Right renal cortex interstitium (tissue), 3 donors: ENCODE data around the gene SIPA1L3. TPM values are rescaled to one million over a fixed set of nuclear protein-coding genes. Genes with fewer than 3 reads are reported as not detected.
A peak's percentile ranks its signal among the peaks of the same experiment; 100 is the strongest.
"Not testable (repeated sequence)": the region's sequence is repeated elsewhere in the genome, so short reads cannot be mapped to it uniquely, and the experiment has no call there.

Experiments
- DNase-seq, 3 donors: peaks; one replicate each; pipeline ENCODE4 v3.0.0-alpha.2; 2013; ENCODE audit warnings: low read depth in 3 of 3, low spot score in 2 of 3
- polyA plus RNA-seq, 3 donors: library from polyadenylated mRNA; unstranded; fragments of 120-200 nt; gene quantifications; one replicate each; pipeline ENCODE4 v1.2.1, GENCODE V29; 2013; ENCODE audit not compliant: insufficient read length in 3 of 3

Gene SIPA1L3
- polyA plus RNA-seq, 3 donors: 25.4 to 28.2 (median 25.7) TPM

DNA sequence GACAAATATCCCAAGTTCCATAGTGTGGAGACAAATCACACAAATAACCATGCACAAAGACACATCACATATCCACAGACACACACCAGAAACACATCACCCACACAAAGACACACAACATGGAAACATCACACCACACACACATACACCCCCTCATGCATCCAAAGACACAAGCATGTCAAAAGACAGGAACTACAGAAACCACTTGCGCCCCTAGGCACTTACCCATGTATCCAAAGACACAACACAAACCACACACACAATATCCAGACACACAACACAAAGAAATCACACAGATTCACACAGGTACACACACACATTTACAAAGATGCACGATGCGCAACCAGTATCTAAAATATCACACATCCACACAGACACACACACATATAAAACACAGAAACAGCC is 316.1 kb downstream of the SIPA1L3 start:
- DNase-seq: no peak

DNA sequence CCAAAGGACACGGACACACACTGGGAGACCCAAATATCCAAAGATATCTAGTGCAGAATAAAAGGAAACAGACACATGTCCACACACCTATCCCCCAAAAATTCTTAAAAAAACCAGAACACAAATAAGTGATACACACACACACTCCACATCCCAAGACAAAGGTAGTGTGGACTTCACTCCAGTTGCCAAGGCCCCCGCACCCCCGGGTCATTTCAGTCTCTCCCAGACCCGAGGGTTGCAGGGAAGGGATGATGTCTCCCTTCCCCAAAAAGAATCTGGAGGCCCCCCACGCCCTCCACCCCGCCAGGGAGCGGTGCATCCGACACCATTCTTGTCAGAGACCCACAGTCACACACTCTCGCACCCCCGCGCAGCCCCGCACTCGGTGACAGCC is 316.6 kb downstream of the SIPA1L3 start:
- DNase-seq: no peak

- no peak for DNase-seq
These were observed 317.2 kb downstream of the SIPA1L3 start, which contains the start of gene DPF1 for GRCh38 chr19:38224014-38224862. Gene DPF1 (minus strand): TSS chr19:38224222. CDS start chr19:38224142, 80 bp downstream.

DNA sequence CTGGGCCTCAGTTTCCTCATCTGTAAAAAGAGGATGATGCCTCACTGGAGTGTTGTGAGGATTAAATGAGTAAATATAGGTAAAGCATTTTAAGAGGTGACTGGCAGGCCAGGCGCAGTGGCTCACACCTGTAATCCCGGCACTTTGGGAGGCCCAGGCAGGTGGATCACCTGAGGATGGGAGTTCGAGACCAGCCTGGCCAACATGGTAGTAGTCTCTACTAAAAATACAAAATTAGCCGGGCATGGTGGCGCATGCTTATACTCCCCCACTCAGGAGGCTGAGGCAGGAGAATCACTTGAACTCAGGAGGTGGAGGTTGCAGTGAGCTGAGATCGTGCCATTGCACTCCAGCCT is 317.8 kb downstream of the SIPA1L3 start:
- DNase-seq: not testable (repeated sequence)

- no peak for DNase-seq
These were observed 320.4 kb downstream of the SIPA1L3 start for GRCh38 chr19:38227287-38228004.

GRCh38 chr19:38228005-38228377 is 321.0 kb downstream of the SIPA1L3 start:
- DNase-seq: no peak

GRCh38 chr19:38228491-38229439 is 321.8 kb downstream of the SIPA1L3 start:
- DNase-seq: no peak

DNA sequence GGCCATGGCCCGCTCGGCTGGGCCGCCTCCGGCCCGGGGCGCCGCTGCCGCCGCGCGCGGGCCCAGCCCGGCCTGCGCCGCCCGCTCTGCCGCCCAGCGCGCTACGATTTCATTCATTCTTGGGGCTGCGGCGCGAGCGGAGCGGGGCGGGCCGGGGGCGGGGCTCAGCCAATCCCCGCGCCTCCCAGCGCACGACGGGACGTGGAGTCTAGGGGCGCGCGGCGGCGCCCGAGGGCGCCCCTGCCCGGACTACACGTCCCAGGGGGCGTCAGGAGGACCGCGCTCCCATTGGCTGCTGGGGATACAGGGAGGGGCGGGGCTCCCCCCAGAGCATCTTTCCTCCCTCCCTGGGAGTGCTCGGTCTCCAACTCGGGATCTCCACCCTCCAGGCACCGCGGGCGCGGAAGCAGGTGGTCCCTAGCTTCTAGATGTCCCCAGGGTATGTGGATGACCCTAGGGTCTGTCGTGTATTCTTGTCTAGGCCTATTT is 322.6 kb downstream of the SIPA1L3 start:
- peak in 1 of 3 donors; percentile 61 for DNase-seq

DNA sequence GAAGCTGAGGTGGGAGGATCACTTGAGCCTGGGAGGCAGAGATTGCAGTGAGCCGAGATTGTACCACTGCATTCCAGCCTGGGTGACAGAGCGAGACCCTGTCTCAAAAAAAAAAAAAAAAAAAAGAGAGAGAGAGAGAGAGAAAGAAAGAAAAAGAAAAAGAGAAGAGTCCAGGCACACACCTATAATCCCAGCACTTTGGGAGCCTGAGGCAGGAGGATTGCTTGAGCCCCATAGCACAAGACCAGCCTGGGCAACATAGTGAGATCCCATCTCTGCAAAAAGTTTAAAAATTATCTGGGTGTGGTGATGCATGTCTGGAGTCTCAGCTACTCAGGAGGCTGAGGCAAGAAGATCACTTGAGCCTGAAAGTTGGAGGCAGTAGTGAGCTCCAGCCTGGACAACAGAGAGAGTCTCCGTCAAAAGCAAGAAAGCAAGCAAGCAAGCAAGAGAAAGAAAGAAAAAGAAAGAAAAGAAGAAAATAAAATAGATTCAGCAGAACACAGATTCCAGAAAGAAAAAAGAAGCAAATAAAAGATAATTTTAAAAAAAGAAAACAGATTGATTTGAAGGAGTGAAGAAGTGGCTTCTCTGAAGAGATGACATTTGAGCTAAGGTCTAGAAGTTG is 323.6 kb downstream of the SIPA1L3 start:
- DNase-seq: not testable (repeated sequence)

DNA sequence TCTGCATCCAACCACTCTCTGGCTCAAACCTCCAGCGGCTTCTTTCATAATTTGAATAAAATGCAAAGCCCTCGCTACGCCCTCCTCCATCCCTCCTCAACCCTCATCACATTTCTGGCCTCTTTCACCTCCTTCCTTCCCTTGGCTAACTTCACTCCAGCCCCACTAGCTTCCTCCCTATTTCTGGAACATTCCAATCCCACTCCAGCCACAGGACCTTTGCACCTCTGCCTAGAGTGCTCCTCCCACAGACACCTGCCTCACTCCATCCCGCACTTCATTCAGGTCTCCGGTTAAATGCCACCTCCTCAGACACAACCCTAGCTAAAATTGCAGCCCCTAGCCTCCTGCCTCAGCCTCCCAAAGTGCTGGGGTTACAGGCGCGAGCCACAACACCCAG is 324.9 kb downstream of the SIPA1L3 start:
- DNase-seq: no peak

- no peak for DNase-seq
These were observed 326.8 kb downstream of the SIPA1L3 start for GRCh38 chr19:38233740-38234251.

DNA sequence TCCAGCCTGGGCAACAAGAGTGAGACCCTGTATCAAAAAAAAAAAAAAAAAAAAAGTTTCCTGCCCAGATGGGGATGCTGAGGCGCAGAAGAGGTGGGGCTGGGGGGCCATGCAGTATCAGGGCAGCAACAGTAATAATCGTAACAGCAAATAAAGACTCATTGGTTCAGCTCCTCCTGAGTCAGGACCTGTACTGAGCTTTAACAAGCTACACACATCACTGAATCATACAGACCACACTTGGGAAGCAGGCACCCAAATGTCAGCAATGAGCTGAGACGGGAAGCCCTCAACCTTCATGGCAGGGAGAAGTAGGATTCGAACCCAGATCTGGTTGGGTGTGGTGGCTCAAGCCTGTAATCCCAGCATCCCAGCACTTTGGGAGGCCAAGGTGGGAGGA is 327.6 kb downstream of the SIPA1L3 start:
- no peak for DNase-seq

- no peak for DNase-seq
These were observed 332.8 kb downstream of the SIPA1L3 start for GRCh38 chr19:38239816-38240215.

- DNase-seq: no peak
These were observed 336.3 kb downstream of the SIPA1L3 start for GRCh38 chr19:38243279-38243673.

GRCh38 chr19:38245826-38246498 is 339.0 kb downstream of the SIPA1L3 start:
- no peak for DNase-seq

DNA sequence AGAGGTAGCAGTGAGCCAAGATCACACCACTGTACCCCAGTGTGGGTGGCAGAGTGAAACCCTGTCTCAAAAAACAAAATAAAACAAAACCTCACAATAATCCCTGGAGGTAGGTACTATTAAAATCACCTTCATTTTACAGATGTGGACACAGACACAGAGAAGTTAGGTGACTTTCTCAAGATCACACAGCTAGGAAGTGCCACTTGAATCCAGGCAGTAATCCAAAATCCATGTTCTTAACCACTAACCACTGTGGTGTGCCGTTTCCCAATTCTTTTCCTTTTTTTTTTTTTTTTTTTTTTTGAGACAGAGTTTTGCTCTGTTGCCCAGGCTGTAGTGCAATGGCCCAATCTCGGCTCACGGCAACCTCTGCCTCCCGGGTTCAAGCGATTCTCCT is 340.1 kb downstream of the SIPA1L3 start:
- no peak for DNase-seq

DNA sequence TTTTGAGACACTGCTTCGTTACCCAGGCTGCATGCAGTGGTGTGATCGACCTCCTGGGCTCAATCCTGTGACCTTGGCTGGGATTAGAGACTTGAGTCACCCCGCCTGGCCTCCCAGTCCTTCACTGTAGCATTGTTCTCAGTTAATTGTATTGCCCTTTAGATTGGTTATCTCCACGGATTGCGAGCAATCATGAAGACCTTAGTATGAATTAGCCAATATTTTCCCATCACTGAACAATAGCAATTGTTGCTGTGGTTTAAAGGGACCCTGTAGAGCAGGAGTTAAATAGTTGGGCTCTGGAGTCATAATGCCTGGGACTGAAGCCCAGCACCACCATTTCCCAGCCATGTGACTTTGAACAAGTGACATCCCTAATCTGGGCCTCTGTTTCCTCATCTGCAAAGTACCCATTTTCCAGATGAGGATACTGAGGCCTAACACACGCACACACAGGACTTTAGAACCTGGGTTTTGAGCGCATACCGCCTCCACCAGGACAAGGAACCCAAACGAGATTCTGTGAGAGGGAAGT is 340.8 kb downstream of the SIPA1L3 start:
- no peak for DNase-seq

- no peak for DNase-seq
These were observed 341.4 kb downstream of the SIPA1L3 start for GRCh38 chr19:38248421-38248820.

DNA sequence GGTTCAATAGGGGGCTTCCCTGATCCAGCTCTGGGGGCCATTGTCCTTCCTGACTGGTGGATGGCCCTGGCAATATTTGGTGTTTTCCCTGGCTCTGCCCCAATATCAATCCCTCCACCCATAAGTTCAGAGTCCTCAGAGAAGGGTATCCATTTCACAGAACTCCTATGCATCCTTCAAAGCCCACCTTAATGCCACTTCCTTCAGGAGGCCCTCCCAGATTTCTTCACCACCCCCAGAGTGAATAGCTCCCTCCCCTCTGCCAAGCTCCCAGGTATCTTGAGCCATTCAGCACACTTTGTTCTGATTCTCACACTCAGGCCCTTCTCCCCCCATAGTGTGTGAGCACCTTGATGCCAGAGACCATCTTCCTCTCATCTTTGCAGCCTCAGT is 343.4 kb downstream of the SIPA1L3 start:
- DNase-seq: no peak
